Effector CD8-positive, alpha-beta T cell (primary cell): ENCODE measurements around the gene TRAF6.

Experiments
- DNase-seq: peaks from one replicate; lab custom pipeline; 2025; lab: John Stamatoyannopoulos, UW

Gene TRAF6

DNA sequence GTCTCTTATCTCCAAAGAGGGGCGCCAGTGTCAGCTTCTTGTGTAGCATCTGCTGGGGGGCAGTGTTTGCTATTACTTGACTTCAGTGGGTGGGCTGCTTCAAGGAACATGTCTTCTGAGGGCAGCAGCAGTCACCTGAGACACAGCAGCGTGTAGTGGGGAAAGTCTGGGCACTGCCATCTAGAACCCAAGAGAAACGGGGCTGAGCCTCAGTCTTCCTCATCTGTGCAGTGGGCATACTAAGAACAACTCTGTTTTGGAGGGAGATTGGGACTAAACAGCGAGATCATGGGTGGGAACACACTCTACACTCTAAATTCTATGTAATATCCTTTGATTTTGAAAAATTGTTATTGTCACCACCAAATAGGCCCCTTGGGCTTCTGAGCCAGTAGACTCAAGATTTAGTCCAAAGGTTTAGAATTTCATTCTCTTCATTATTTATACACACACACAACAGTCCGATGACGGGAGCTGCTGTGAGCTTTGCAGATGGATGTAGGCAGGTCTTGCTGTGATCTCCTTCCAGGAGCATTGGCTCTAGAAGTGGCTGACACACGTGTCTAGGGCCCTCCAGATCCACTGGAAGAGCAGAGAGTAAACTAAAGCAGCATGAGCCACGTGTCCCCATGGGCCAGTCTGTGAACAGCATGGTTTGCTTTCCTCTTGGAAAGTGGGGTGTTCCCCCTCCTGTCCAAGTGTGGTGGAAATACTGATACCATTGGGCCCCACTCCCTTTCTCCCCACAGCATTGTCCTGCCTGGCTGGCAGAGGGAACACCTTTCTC lies 51.8 kb downstream of the TRAF6 start:
- DNase-seq = no peak

DNA sequence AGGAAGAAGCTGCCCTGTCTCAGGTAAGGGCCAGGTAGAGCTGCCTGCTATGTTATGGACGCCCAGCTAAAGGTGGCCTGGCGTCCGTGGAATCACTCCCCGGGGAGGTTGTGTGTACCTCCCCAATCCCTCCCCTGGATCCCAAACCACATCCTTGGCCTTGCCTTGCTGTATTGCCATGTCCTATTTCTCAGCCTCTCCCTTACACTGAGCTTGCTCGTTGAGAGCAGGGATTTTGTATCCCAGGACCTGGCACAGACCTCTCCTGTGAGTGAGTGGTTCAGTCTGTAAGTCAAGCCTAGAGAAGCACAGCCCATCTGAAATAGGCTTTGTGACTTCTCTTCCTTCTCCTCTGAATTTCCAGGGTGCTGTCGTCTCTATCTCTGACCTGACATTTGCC lies 53.9 kb downstream of the TRAF6 start:
- no peak for DNase-seq

DNA sequence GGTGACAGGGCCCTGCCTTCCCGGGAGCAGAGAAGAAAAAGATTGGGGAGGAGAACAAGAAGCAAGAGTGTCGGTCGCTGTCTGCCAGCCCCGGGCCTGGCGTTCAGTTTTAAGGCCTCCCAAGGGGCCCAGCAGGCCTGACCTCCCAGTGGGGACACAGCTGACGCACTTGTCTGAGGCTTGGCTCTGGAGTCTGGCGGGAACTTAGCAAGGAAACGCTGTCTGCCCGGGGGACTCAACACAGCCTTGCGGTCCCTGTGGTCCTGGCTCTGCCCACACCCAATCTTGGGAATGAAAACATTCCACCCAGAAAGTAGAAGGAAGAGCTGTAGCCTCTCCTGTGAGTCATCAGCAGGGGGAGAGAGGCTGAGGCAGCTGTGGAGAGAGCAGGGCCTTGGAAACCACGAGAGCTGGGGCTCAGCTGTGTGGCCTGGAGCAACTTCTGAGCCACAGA lies 54.4 kb downstream of the TRAF6 start:
- DNase-seq = no peak

DNA sequence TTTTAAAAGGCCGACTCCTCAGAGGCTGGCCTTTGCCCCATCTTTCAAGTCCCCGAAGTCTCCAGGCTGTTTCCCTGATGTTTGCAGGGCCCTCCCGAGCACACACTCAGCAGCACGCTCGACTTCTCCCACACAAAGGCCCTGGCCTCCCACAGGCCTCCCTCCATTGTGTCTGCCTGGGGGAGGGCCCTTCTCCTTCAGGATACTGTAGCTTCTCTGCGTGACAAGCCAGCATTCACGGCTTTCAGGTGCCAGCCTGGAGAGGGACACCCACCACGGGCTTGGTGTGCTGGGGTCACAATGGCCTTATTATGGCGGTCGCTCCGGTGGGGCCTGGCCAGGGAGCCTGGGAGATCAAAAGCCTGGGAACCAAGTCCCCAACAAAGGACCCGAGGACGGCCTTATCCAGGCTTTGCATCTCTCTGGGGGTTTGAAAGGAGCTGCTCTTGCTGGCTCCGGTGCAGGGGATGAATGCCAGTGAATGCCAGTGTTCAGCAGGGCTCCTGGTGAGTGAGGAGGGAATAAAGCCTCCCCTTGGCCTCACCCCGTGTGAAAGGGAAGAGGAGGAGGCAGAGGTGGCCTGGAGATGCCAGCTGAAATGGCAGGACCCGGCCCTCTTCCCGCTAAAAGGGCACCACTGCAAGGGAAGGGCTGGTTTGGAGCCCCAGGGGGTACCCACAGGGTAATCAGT lies 55.0 kb downstream of the TRAF6 start:
- DNase-seq = no peak

DNA sequence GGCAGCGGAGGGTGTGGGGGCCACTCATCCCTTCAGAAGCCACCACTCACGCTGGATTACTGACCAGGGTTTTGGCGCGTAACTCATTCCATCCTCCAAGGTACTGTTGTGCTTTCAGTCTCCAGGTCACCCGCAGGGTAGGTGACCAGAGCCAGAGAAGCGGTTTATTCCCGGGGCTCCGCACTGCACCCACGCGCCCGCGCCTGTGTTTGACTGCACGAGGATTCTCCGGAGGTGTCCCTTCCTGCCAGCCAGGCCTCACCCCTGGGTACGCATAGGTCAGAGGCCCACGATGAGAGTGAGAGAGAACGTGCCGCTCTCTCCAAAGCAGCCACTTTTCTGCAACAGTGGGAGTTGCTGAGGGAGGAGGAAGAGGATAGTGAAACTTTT lies 55.5 kb downstream of the TRAF6 start:
- no peak for DNase-seq

DNA sequence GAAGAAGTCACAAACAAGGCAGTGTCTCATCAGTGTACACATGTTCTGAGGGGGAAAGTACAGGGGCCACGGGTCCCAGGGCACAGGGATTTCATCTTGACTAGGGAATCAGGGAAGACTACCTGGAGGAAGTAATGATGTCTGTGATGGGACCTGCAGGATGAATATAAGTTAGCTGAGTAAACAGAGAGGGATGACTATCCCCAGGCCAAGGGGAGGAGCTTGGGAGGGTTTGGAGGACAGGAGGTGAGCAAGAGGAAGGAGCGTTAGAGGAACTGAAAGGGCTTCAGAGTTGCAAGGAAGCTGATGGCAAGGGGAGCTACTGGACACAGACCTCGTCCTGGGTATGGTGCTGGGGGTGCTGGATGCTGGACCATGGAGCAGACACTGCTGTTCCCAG lies 56.4 kb downstream of the TRAF6 start:
- DNase-seq = no peak

DNA sequence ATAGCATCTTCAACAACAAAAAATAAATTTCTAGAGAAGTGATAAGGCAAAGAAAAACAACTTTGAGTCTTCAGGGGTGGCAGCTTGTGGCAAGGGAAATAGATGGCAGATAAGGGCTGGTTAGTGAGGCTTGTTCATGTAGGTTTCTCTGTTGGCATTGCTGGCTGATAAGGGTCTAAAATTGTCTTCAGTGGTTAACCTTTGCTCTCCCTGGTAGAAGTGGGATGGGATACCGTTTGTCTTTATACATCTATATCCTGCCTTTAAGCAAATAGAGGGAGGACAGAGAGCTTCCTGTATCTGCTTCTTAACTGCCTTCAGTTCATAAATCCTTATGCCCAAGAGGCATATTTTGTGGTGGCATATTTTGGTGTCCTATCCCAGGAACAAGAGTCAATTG lies 57.1 kb downstream of the TRAF6 start:
- no peak for DNase-seq

DNA sequence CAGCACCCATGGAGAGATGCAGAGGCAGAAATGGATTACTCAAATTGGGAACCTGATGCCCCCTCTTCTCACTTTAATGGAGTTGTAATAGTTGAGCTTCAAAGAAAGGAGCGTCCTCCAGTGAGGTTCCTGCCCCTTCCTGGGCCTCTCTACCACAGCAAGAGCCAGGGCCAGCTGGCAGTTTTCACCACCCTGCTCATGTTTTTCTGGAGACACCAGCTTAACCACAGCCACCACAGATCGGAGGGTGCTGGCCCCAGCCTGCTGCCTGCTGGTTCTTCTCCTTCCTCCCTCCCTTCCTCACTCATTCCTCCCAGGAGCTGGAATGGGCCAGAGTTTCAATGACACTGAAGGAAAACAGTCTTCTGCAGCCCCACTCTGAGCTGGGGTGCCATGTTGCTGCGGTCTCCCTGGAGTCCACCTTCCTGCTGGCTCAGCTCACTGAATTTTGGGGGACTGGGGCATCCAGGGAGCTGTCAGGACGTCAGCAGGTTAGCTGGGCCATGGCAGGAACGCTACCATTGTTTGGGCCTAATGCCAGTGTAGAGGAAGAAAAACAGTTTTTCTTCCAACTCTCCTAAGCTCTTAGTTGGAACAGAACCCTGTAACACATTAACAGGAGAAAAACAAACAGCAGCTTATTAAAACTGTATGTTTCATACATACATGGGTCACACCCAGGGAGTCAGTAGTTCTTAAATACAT lies 57.7 kb downstream of the TRAF6 start:
- DNase-seq = no peak

DNA sequence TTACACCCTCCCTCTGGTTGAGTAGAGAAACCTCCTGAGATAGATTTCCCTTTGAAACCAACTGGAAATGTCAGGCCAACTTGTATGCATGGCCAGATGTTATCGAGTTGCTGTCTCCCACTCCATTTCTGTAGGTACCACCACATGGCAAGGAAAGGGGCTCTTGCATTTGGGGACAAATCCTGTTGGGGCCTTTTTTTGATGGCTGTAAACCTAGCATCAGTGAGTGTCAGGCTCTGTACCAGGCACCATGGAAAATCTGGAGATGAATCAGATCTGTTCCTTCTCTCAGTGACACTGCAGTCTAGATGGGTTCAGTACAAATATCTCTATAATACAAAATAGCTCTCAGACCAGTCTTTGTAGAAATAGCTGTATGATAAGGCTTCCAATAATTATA lies 58.4 kb downstream of the TRAF6 start:
- no peak for DNase-seq

DNA sequence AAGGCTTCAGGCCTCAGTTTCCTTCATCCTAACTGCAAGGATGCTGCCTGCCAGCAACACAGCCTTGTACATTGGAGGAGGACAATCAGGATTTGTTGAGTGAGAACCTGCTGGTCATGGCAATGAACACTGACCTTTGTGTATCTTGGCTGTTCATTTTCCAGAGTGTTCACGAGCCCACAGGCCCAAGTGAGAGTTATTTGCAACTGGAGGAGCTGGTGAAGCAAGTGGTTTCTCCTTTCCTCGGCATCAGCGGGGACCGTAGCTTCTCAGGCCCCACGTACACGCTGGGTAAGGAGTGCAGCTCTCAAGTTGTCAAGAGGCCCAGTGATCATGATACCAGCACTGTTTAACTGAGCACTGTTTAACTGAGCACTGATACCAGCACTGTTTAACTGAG lies 59.0 kb downstream of the TRAF6 start:
- no peak for DNase-seq

DNA sequence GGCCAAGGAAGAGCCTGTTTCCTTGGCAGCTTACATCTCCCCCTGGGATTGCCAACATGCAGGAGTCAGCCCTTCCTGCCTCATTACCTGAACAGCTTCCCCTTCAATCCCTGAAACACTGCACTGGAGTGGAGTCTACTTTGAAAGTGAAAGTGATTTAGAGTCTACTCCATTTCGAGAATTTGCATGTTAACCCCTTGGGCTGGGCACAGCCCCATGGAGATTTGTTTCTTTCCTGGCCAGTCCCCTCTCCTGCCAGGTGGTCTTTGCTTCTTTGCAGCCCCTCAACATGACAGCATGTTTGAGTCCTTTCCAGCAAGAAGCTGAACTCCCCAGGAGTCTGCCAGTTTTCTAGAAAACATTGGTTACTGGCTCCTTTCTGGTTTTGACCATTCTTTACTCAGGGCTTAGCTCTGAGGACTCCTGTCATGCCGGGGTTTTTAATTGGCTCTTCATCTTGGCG lies 59.9 kb downstream of the TRAF6 start:
- no peak for DNase-seq

DNA sequence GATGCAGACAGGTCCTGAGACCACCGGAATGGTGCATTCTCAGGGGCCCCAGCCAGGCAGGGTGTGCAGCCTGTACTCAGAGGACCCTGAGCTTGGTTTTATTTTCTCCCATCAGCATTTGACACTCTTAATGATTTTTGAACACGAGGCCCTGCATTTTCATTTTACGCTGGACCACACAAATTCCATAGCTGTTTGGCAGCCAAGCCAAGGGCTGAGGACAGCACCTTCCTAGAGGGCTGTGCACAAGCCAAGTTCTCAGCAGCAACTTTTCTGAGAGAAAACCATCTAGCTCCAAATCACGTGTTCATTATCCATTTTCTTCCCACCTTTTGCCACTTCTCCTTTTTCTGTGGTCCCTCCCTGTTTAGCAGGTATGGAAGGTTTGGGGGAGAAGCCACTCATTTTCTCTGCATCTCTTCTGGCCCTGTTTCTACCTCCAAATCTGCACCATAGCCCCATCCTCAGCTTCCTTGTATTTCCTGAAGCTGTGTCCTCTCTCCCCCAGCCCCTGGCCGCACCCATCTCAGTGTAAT lies 60.4 kb downstream of the TRAF6 start:
- no peak for DNase-seq

DNA sequence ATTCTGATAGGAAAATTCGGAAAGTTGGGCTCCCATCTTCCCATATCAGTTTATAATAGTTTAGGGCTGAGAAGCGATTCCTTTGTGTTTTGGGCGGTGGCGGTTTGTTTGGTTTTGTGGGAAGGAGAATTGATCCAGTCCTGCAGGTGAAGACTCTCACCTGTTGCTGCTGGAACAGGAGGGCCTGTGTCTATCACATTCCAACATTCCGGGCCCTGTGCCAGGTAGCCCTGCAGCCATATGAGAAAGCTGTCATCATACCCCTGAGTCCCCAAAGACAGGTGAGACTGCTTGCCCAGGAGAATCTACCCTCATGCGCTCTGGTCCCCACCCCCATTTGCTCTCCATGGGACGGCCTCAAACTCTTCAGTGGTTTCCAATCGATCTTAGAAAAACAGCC lies 62.1 kb downstream of the TRAF6 start:
- no peak for DNase-seq

DNA sequence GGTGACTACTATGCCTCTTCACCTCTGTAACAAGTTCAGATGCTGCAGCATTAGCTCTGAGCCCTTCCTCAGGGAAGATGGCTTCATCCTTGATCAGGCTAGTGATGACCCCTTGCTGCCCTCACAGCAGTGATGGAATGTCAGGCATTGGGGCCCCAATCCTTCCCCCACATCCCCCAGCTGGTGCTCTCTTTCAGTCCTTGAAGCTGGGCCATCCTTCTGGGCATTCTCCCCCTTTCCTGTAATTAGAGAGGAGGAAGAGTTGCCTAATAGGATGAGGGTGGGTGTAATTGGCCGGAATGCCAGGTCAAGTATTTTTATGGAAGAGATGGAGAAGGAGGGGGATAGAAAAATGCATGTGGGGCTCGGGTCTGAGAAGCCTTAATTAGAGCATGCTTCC lies 62.6 kb downstream of the TRAF6 start:
- DNase-seq = no peak

DNA sequence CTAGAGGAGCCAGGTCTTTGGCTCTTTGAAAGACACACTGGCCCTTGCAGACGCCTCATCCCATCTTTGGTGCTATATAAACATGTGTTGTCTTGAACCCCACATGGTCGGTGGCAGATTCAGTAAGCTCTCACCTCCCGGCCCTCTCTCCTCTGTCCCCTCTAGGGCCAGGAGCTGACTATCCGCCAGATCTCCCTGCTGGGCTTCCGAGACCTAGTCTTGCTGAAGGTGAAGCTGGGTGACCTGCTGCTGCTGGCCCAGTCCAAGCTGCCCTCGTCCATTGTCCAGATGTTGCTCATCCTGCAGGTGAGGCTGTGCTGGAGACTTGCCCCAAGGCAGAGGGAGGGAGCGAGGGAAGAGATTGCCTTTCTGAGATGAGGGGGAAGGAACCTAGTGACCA lies 63.9 kb downstream of the TRAF6 start:
- DNase-seq = no peak

DNA sequence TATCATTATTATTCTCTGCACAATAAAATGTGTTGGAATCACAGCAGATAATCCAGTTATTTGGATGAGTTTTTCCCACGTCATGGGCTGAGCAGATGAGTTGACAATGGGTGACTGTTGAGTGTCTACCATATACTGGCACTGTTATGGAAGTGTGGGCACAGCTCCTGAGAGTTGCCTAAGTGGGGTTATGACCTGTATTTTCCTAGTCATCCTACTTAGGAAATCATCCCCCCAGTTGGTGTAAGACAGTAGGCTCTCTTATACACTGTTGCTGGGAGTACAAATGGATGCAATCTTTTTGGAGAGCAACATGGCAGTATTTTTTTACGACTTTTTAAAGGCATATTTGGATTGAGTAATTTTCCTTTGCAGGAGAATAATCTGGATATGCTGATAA lies 66.4 kb downstream of the TRAF6 start:
- no peak for DNase-seq

DNA sequence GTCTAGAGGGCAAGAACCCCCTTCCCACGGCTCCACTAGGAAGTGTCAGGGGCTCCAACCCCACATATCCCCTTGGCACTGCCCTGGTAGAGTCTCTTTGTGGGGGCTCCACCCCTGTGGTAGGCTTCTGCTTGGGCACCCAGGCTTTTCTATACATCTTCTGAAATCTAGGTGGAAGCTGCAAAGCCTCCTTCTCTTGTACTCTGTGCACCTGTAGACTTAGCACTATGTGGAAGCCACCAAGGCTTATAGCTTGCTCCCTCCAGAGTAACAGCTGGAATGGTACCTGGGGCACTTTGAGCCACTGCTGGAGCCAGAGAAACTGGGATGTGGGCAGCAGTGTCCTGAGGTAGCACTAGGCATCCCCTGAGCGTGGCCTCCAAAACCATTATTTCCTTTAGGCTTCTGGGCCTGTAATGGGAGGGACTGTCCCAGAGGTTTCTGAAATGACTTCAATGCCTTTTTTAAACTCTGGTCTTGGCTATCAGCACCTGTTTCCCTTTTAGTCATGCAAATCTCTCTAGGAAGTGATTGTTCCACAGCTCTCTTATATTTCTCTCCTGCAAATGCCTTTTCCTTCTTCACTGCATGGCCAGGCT lies 68.4 kb downstream of the TRAF6 start:
- DNase-seq = no peak

DNA sequence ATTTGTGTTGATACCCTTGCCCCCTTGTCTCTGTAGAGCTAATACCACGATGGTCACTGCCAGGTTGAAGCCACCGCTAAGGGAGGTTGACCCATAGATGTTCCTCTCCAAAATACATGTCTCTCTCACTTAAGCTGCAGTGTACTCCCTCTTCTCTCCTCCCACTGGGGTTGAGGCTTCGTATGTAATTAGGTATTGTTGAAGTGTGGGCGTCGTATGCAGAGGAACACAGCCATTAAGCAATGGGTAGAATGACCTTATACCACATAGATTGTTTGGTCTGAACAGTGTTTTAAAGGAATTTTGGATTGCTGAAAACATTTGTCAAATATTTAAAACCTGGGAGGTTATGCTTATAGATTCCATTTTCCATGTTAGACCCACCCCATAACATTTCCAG lies 71.9 kb downstream of the TRAF6 start:
- no peak for DNase-seq

DNA sequence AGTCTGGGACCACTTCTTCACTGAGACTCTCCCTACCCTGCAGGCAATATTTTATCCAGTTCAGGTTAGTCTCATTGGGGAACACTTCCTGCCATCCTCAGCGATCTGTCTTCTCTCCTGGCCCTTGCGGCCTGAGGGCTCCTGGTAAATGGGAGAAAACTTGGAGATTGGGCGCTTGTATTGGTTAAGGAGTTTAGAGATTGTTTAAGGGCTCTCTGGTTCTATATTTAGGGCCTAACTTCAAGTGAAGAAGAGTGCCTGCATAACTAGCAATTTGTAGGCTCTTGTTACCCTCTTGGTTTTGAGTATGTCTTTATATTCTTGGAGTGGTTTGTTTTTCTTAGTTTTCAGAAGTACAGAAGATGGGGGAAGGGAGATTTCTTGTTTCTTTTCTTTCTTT lies 72.7 kb downstream of the TRAF6 start:
- no peak for DNase-seq
